HCT116 (cell line): ENCODE results near the gene TRABD. TPM values are rescaled to one million over a fixed set of nuclear protein-coding genes. Genes with fewer than 3 reads are reported as not detected.
A peak's percentile ranks its signal among the peaks of the same experiment; 100 is the strongest.

Experiments
- ATAC-seq: fragments of 200-7000 bp; cut with Tn5 transposase; 2 replicates; pipeline ENCODE4 v1.9.1; 2020; ENCODE audit warnings: mild to moderate bottlenecking, moderate library complexity
- BruUV-seq: library from RNA; stranded (reverse); fragments of 400-500 nt; replicated peaks from 2 replicates; lab custom pipeline; 2021; lab: Mats Ljungman, UMichigan
- CTCF ChIA-PET: fragments of 300-600 bp; sonication (Branson Sonifier 250); formaldehyde crosslinking; loops from one replicate; lab custom pipeline; 2021; ENCODE audit warnings: antibody characterized with exemption; lab: Charles Lee
- POLR2A ChIA-PET: fragments of 300-600, 350-600 bp; sonication (Branson Sonifier 250); formaldehyde crosslinking; loops from one replicate; lab custom pipeline; 2021; ENCODE audit warnings: antibody characterized with exemption; lab: Charles Lee
- RAD21 ChIA-PET, 2 experiments: fragments of 300-600 bp; sonication (Branson Sonifier 250); formaldehyde crosslinking; loops; one replicate each; lab custom pipeline; 2023; ENCODE audit warnings: low total read pairs in 2 of 2; ENCODE audit not compliant: uncharacterized antibody in 2 of 2, unreplicated experiment in 2 of 2, low non-redundant PET in 1 of 2; lab: Charles Lee
- DNase-seq: peaks from one replicate; pipeline ENCODE4 v3.0.0-alpha.2; 2010; ENCODE audit warnings: low read depth, low spot score
- H2AFZ ChIP-seq: fragments of 200-600 bp; shearing (Covaris generic), sonication (generic); 2 replicates; pipeline ENCODE4 v1.6.1; 2017; ENCODE audit warnings: low read depth, mixed run types, mixed read lengths, antibody characterized with exemption, low read length; ENCODE audit not compliant: poor library complexity, severe bottlenecking
- H3K27ac ChIP-seq: 2 replicates; pipeline ENCODE4 v1.5.1; 2012; ENCODE audit warnings: low read depth, low read length
- H3K27me3 ChIP-seq: fragments of 200-600 bp; sonication (generic); 2 replicates; pipeline ENCODE4 v1.6.1; 2016; ENCODE audit warnings: mixed run types, low read length, mixed read lengths; ENCODE audit not compliant: insufficient read depth
- H3K36me3 ChIP-seq, 2 experiments: fragments of 200-500 bp in 1 of 2; fragments of 200-600 bp in 1 of 2; sonication (Bioruptor generic) in 1 of 2; sonication (generic) in 1 of 2; 2 replicates each; pipeline versions ENCODE4 v1.5.1 to v1.6.1; 2014 to 2016; ENCODE audit warnings: low read length in 2 of 2, inconsistent platforms in 1 of 2, mixed read lengths in 1 of 2, mixed run types in 1 of 2; ENCODE audit not compliant: insufficient read depth in 2 of 2, control insufficient read depth in 1 of 2
- H3K4me1 ChIP-seq, 2 experiments: fragments of 200-600 bp in 1 of 2; sonication (generic) in 1 of 2; 2 replicates each; pipeline versions ENCODE4 v1.5.1 to v1.6.1; 2012 to 2017; ENCODE audit warnings: low read length in 2 of 2, inconsistent platforms in 1 of 2, mild to moderate bottlenecking in 1 of 2, mixed read lengths in 1 of 2, mixed run types in 1 of 2, moderate library complexity in 1 of 2; ENCODE audit not compliant: insufficient read depth in 2 of 2, control insufficient read depth in 1 of 2
- H3K4me2 ChIP-seq: fragments of 200-600 bp; sonication (generic); 2 replicates; pipeline ENCODE4 v1.6.1; 2017; ENCODE audit warnings: mixed run types, low read length, mixed read lengths
- H3K4me3 ChIP-seq, 2 experiments: fragments of 200-600 bp in 1 of 2; sonication (generic) in 1 of 2; replicated peaks in 1 of 2; 2 replicates each; pipeline ENCODE4 v1.5.1; 2011 to 2016; ENCODE audit warnings: low read length in 2 of 2, control low read depth in 1 of 2, low read depth in 1 of 2, mild to moderate bottlenecking in 1 of 2, mixed read lengths in 1 of 2, mixed run types in 1 of 2
- H3K79me2 ChIP-seq: fragments of 200-600 bp; sonication (generic); 2 replicates; pipeline ENCODE4 v1.6.1; 2017; ENCODE audit warnings: mild to moderate bottlenecking, mixed run types, low read length, moderate library complexity, mixed read lengths; ENCODE audit not compliant: insufficient read depth
- H3K9ac ChIP-seq: fragments of 200-600 bp; sonication (generic); 2 replicates; pipeline ENCODE4 v1.6.1; 2016; ENCODE audit warnings: low read length, mixed read lengths
- H3K9me2 ChIP-seq: fragments of 200-600 bp; sonication (generic), shearing (Covaris generic); 2 replicates; pipeline ENCODE4 v1.6.1; 2017; ENCODE audit warnings: mixed run types, mild to moderate bottlenecking, moderate library complexity; ENCODE audit not compliant: insufficient read depth
- H3K9me3 ChIP-seq, 2 experiments: fragments of 200-500 bp in 1 of 2; fragments of 200-600 bp in 1 of 2; sonication (Bioruptor generic) in 1 of 2; sonication (generic) in 1 of 2; 2 replicates each; pipeline ENCODE4 v1.6.1; 2014 to 2017; ENCODE audit warnings: low read length in 2 of 2, mixed read lengths in 2 of 2, inconsistent platforms in 1 of 2, low read depth in 1 of 2, mild to moderate bottlenecking in 1 of 2, mixed run types in 1 of 2, moderate library complexity in 1 of 2; ENCODE audit not compliant: control insufficient read depth in 1 of 2, insufficient read depth in 1 of 2
- H4K20me1 ChIP-seq: fragments of 200-600 bp; sonication (generic), shearing (Covaris generic); 2 replicates; pipeline ENCODE4 v1.6.1; 2017; ENCODE audit warnings: mixed run types, mild to moderate bottlenecking, moderate library complexity; ENCODE audit not compliant: insufficient read depth
- CBX3 ChIP-seq: IDR thresholded peaks from 2 replicates; pipeline ENCODE4 v1.6.1; 2012; ENCODE audit warnings: low read depth
- CEBPB ChIP-seq: IDR thresholded peaks from 2 replicates; pipeline ENCODE4 v1.6.1; 2012; ENCODE audit warnings: low read depth
- CTCF ChIP-seq, 3 experiments: fragments of 200-600 bp in 1 of 3; sonication (generic) in 1 of 3; IDR thresholded peaks in 2 of 3; conservative IDR thresholded peaks in 1 of 3; 2 replicates each; pipeline ENCODE4 v1.5.1; 2012 to 2017; ENCODE audit warnings: low read depth in 2 of 3, low read length in 2 of 3, antibody characterized with exemption in 1 of 3, borderline replicate concordance in 1 of 3, control low read depth in 1 of 3, mild to moderate bottlenecking in 1 of 3, mixed read lengths in 1 of 3, mixed run types in 1 of 3, moderate library complexity in 1 of 3; ENCODE audit not compliant: insufficient read depth in 1 of 3
- EGR1 ChIP-seq: IDR thresholded peaks from 2 replicates; pipeline ENCODE4 v1.6.1; 2012; ENCODE audit warnings: low read depth
- ELF1 ChIP-seq: IDR thresholded peaks from 2 replicates; pipeline ENCODE4 v1.6.1; 2012; ENCODE audit warnings: low read depth, borderline replicate concordance
- EZH2 ChIP-seq: fragments of 200-600 bp; sonication (generic); IDR thresholded peaks from 2 replicates; pipeline ENCODE4 v1.6.1; 2017; ENCODE audit warnings: antibody characterized with exemption, mixed run types
- MAX ChIP-seq: IDR thresholded peaks from 2 replicates; pipeline ENCODE4 v1.6.1; 2012
- RAD21 ChIP-seq: IDR thresholded peaks from 2 replicates; pipeline ENCODE4 v1.6.1; 2012; ENCODE audit warnings: low read depth, mild to moderate bottlenecking
- SIN3A ChIP-seq: IDR thresholded peaks from 2 replicates; pipeline ENCODE4 v1.6.1; 2012; ENCODE audit warnings: low read depth
- SRF ChIP-seq: IDR thresholded peaks from 2 replicates; pipeline ENCODE4 v1.6.1; 2012; ENCODE audit warnings: low read depth
- ZNF274 ChIP-seq: fragments of 200-500 bp; sonication (Bioruptor generic); IDR thresholded peaks from 2 replicates; pipeline ENCODE4 v1.6.1; 2014; ENCODE audit warnings: mild to moderate bottlenecking, low read depth, low read length, inconsistent platforms
- intact Hi-C: fragments of 100-400 bp; cut with micrococcal nuclease; formaldehyde crosslinking; loops from 2 replicates; pipeline ENCODE4 v1.10.0; 2022
- total RNA-seq: library from RNA; stranded (reverse); gene quantifications from one replicate; pipeline ENCODE4 v1.2.1, GENCODE V29; 2021; ENCODE audit not compliant: unreplicated experiment

TRABD gene
- total RNA-seq, 1 experiment from 2014 or later: 90.3 TPM

- peak overlapping the region; percentile 50 for H3K4me2 ChIP-seq
- no peaks in the 10 kb centered on the region for H3K27me3 ChIP-seq
- no peaks in the 10 kb centered on the region for H3K9me3 ChIP-seq
- no peak for ATAC-seq
- DNase-seq: no peak
- POLR2A ChIA-PET: no interaction called here
- no peaks in the 10 kb centered on the region for H4K20me1 ChIP-seq
- H3K4me3 ChIP-seq: no peak overlapping the region
- H3K9ac ChIP-seq: no peak overlapping the region
- no peaks in the 10 kb centered on the region for H3K79me2 ChIP-seq
- H3K27ac ChIP-seq: no peak overlapping the region
- H2AFZ ChIP-seq: no peak overlapping the region
- RAD21 ChIA-PET: no interaction called here
- intact Hi-C loops: no loop called here
- H3K36me3 ChIP-seq: no peaks in the 10 kb centered on the region
- no peaks in the 10 kb centered on the region for H3K9me2 ChIP-seq
- H3K4me1 ChIP-seq: no peaks in the 10 kb centered on the region
- BruUV-seq: TSS peak; percentile 50
- TF ChIP-seq ELF1: no peak
- no peak for TF ChIP-seq SRF
- no peak for TF ChIP-seq ZNF274
- no peak for TF ChIP-seq MAX
- no peak for TF ChIP-seq SIN3A
- no peak for TF ChIP-seq CEBPB
- no peak for TF ChIP-seq RAD21
- TF ChIP-seq EZH2: no peak
- TF ChIP-seq CBX3: no peak
- no peak for TF ChIP-seq EGR1
- no peak for TF ChIP-seq CTCF (IDR thresholded peaks at IDR 0.05 in 2 of 3, conservative IDR thresholded peaks at IDR 0.05 in 1 of 3; ENCODE audit: borderline replicate concordance in 1 of 3, insufficient read depth in 1 of 3, low read depth in 2 of 3, low read length in 2 of 3)
- CTCF ChIA-PET: no interaction called here
Observed at GRCh38 chr22:50171319-50171964, 14.3 kb upstream of the TRABD start.
